GM10847 (cell line): ENCODE data around the gene DNAJA4.

Experiments
- POLR2A ChIP-seq: IDR thresholded peaks from 2 replicates; pipeline ENCODE4 v1.6.1; 2011; ENCODE audit not compliant: insufficient read length; ENCODE audit errors: extremely low read depth

Gene DNAJA4

DNA sequence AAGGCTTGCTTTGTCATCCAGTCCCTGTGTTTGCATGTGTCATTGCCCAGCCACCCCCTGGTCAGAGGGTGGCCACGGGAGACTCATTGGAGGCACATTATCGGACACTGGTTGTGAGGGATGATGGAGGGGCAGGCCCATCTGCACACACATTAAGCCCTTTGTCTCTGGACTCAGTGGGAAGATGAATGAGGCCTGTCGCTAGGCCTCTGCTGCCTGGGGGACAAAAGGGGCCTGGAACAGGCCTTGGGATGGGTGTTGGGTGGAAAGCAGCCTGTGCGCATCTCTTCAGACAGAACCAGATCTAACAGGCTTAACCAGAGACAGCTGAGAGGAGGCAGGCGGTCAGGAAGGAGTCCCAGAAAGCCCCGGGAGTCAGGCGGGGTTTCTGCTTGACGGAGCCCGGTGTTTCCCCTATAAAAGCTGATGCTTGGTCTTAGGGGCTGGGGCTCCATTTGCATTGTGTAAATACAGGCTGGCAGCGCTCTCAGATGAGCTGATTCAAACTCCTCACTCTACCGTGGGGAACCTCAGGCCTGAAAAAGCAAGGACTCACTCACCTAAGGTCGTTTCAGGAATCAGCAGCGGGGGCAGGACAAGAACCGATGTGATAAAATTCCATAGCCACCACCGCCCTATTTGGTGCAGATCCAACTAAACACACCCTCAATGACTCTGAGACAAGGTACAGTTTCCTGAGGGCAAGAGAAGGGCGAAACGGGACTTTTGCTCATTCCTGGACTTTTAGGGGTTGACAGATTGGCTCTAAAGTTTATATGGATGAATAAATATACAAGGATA lies 52.1 kb downstream of the DNAJA4 start:
- TF ChIP-seq POLR2A, result no peak

DNA sequence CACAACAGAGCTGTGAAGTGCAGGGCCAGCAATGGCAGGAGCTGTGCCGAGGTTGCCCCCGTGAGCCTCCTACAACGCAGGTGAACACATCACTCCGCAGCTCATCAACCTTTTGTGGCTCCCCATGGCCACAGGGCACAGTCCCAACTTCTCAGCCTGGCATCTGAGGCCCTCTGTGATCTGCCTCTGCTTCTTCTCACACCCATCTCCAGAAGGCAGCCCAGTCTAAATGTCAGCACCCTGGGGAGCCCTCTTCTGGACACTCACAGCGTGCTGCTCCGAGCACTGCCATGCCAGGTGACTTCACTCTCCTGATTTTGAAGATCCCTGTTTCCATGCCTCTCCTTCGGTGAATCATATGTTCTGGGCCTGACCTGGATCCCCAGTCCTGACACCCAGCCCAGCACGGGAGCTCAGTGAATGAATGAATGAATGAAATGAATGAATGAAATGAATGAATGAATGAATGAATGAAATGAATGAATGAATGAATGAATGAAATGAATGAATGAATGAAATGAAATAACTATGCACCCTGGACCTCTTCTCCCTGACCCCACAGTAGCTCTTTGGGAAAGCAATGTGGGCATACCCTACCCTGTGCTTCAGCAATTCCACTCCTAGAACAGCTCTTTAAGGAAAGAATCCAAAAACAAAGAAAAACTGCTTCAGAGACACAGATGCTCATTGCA lies 52.9 kb downstream of the DNAJA4 start:
- no peak for TF ChIP-seq POLR2A

DNA sequence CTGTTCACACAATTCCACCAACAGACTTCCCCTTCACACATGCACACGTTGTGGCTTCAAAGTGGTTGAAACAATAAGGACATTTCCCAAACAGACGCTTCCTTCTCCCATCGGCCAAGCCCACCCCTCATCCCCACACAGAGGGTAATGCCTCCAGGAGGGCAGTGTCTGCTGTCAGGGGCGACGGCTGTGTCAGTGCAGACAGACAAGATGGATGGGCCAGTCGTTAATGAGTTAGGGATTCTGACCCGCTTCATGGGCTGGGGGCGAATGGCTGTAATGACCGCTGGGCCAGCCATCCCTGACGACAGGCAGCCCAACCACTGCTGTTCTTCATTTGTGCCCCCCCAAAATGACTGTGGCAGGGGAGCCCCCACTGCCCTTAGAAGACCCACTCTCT lies 55.2 kb downstream of the DNAJA4 start:
- TF ChIP-seq POLR2A, result no peak

DNA sequence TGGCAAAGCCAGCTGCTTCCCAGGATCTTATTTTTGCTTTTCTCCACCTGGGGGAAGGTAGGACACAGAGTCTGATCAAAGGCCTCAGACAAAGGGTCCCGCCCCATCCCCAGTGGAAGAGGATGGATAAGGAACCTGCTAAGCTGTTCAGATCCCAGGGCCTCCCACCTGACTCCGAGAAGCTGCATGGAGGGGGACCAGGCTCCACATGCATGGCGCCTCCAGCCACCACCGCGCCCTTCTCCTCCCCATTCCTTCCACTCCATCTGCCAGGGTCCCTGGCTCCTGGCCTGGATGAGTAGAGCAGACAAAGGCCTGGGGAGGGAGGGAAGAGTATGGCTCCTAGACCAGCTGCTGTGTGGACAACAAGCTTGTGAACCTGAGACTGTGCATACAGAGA lies 55.8 kb downstream of the DNAJA4 start:
- TF ChIP-seq POLR2A, result no peak

DNA sequence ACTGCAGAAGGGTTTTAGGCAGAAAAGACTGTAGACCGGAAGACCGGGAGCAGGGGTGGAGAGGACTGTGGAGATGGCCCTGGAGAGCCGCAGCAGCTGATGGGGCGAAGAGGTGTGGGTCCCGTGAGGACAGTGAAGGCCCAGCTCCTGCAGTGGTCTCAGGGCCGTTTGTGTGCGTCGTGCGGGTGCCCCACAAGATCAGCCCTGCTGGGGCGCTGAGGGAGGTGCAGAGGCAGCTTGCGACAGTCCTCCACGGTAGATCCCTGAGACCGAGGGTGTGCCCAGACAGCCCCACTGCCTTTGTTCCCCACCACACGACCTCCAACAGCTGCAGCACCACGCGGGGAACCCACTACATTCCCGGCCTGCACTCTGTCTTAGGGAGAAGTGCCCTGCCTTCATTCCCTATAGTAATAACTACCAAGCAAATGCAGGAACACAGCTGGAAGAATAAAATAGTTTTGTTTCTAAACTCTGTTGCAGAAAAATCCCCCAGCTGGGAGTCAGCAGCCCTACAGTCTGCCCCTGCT lies 56.7 kb downstream of the DNAJA4 start:
- TF ChIP-seq POLR2A, result no peak

DNA sequence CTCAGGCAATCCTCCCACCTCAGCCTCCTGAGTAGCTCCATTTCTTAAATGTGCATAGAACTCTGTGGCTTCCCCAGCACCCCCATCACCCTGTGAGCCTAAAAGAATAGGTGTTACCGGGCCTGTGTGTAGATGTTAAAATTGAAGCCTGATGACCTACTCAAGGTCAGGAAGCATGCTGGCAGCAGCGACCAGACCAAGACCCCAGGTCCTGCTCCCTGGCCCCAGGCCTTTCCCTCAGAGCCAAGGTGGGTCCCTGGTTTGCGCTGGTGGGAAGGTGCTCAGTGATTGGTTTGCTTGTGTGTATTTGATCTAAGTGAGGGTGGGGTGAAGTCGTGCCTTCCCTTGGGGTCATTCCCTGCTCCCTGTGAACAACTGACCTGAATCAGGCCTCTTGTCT lies 57.4 kb downstream of the DNAJA4 start:
- no peak for TF ChIP-seq POLR2A

DNA sequence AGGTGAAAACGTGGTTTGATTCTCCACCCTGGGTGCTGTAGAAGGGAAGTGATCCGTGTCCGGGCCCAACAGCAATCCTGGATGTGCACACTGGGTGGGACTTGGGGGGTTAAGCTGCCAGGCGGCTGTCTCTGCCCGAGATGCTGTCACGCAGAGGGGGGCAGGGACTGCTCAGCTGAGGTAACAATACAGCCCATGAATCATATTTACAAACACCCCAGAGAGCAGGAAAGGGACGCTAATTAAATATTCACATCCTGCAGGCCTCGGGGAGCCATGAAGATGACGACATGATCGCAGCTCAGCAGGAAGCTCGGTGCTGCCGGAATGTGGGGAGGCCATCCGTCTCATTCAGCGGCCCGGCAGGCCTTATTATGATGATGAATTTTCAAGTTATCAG lies 57.9 kb downstream of the DNAJA4 start:
- TF ChIP-seq POLR2A, result no peak

DNA sequence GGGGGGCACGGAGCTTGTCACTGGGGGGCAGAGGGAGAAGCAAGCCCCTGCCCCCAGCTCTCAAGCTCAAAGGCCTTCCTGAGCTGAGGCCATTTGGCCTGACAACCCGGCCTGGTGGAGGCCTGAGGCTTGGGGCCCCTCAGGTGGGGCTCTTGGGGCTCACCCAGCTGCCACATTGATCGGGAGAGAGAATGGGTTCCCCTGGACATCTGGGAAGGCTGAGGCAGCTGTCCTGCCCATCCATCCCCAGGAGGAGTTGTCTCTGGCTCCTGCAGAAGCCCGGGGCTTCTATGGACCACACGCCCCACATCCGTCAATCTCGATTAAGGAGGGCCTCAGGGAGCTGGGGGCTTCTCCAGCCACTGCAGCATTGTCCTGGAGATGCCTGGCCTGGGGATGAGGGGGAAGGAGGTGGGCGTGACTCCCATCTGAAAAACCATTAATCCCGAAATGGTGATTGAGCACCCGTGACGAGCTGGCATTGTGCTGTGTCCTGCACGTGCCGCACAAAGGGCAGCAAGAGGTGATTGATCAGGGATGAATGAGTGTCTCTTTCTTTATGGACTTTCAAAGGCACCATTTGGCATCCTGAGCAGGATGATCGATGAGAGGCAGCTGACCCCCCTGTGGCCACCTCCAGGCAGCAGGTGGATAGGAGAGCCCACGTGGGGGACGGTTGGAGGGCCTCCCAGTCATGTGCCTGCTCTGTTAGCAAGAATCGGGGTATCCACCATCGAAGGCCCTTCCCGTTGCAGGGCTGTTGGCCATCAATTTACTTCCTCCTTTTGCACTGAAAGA lies 58.6 kb downstream of the DNAJA4 start:
- TF ChIP-seq POLR2A, result no peak

DNA sequence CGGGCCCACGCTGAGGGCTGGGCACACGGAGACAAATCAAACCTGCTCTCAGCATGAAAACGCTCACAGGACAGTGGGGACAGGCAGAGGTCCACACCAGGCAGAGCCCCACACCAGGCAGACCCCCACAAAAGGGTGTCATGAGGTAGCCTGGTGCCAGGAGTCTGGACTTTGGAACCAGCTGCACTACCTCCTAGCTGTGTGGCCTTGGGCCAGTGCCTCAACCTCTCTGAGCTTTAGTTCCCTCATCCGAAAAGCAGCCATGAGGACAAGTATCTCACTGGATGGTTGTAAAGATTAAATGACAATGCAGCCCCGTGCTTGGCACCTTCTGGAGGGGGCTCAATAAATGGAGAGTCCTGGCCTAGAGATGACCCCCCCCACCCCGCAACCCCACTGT lies 59.3 kb downstream of the DNAJA4 start:
- TF ChIP-seq POLR2A, result no peak

DNA sequence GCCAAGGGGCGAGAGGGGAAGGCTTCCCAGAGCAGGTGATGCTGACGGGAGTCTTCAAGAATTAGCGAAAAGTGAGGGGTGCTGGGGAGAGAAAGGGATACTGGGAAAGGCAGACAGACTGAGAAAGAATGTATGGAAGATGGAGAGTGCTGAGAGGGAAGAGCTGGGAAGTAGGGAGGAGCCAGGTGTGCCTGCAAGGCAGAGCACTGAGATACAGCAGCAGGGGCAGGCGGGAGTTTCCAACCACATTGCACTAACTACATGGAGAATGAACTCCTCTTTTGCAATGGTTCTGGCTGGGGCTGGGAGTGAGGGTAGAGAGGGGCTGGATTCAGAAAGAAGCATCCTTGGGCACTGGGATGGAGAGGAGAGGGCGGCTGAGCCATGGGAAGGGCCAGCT lies 59.8 kb downstream of the DNAJA4 start:
- no peak for TF ChIP-seq POLR2A

DNA sequence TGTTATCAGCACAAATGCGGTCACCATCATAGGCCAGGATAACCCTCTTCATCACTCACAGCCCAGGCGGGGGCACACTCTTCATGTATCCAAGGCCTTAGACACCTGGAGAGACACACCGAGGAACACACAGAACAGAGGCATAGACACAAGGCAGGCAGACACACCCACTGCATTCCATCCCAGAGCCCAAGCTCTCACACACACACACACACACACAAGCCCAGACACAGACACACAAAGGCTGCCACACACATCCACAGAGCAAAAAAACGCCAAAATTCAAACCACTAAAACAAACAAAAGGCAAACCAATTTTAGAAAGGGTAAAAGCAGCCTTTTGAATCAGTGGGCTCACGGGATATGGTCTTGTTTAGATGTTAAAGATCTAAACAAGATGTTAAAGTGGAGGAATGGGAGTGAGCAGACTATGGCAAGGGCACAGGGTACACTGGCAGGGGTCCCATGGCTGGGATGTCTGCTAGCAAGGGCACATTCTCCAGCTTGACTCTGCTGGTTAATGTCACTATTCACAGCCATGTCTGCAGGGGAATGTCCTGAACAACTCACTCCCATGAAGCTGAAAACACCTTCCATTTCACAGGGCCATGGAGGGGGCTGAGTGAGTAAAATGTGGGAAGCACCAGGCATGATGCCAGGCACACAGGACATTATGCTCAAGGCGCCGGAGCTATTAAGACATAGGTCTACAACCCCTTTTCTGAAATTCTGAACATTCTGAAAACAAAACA lies 60.9 kb downstream of the DNAJA4 start:
- no peak for TF ChIP-seq POLR2A

DNA sequence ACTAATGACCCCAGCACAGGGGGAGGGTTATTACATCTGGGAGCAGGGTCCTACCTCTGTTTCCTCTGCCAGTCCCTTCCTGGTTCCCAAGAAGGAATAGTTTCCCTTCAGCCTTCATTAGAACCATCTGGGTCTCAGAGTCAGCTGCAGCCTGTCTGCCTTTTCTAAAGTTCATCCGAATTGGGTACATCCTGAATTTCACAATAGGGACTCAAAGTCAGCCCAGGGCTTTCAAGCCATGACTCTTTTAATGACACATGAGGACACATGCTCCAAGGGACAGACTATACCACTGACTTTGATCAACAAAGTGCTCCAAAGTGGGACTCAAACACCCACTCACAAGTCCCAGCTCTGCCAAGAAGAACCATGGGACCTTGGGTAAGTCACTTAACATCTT lies 63.1 kb downstream of the DNAJA4 start:
- no peak for TF ChIP-seq POLR2A

DNA sequence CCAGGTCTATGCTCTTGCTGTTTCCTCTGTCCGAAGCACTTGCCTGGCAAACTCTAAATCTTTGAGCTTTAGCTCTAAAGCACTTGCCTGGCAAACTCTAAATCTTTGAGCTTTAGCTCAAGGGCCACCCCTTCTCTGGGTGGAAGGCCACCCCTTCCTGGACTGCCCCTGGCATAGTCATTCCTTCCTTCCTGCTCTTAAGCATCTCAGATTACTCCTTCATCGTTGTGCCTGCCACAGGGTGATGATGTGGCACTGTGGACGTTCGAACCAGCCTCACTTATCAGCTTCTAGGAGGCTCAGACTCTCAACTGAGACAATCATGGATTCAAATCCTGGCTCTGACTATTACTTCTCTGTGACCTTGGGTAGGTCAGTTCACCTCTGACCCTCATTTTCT lies 65.3 kb downstream of the DNAJA4 start:
- TF ChIP-seq POLR2A, result no peak
